Astrocyte (in vitro differentiated cells and primary cell): ENCODE data around the gene SCARF2.

Experiments
- CTCF ChIP-seq: IDR thresholded peaks from 2 replicates; pipeline ENCODE4 v1.5.1; 2011; ENCODE audit warnings: low read depth, mild to moderate bottlenecking, inconsistent platforms, low read length, moderate library complexity; ENCODE audit not compliant: insufficient read depth
- EZH2 ChIP-seq: IDR thresholded peaks from 2 replicates; pipeline ENCODE4 v1.6.1; 2012; ENCODE audit warnings: mild to moderate bottlenecking, low read length, inconsistent platforms; ENCODE audit not compliant: insufficient read depth

GRCh38 chr22:20384865-20385264, 52.8 kb downstream of the SCARF2 start:
- TF ChIP-seq CTCF: no peak
- TF ChIP-seq EZH2: no peak
